Parathyroid adenoma (tissue), 2 donors: Measurements from ENCODE around the gene ASTN2.

Experiments used
- H2AFZ ChIP-seq: fragments of 300-600 bp; sonication (generic); one replicate; pipeline ENCODE4 v1.7.0; 2017; ENCODE audit warnings: antibody characterized with exemption, mild to moderate bottlenecking
- H3K27ac ChIP-seq: fragments of 300-600 bp; sonication (generic); one replicate; pipeline ENCODE4 v1.7.0; 2017
- H3K27me3 ChIP-seq: fragments of 300-600 bp; sonication (generic); one replicate; pipeline ENCODE4 v1.7.0; 2017; ENCODE audit warnings: low read length; ENCODE audit not compliant: control insufficient read depth, insufficient read depth
- H3K36me3 ChIP-seq: fragments of 300-600 bp; sonication (generic); one replicate; pipeline ENCODE4 v1.7.0; 2017; ENCODE audit warnings: low read length; ENCODE audit not compliant: control insufficient read depth, insufficient read depth
- H3K4me1 ChIP-seq: fragments of 300-600 bp; sonication (generic); one replicate; pipeline ENCODE4 v1.7.0; 2017; ENCODE audit warnings: control low read depth
- H3K4me2 ChIP-seq: fragments of 300-600 bp; sonication (generic); one replicate; pipeline ENCODE4 v1.7.0; 2017; ENCODE audit warnings: low read length
- H3K4me3 ChIP-seq: fragments of 300-600 bp; sonication (generic); one replicate; pipeline ENCODE4 v1.7.0; 2017; ENCODE audit warnings: low read depth, low read length
- H3K79me2 ChIP-seq: fragments of 300-600 bp; sonication (generic); one replicate; pipeline ENCODE4 v1.7.0; 2017; ENCODE audit warnings: control low read depth
- H3K9ac ChIP-seq: fragments of 300-600 bp; sonication (generic); one replicate; pipeline ENCODE4 v1.7.0; 2017; ENCODE audit warnings: mild to moderate bottlenecking
- H3K9me3 ChIP-seq: fragments of 300-600 bp; sonication (generic); one replicate; pipeline ENCODE4 v1.7.0; 2017; ENCODE audit warnings: low read length; ENCODE audit not compliant: control insufficient read depth
- CTCF ChIP-seq: fragments of 300-600 bp; sonication (generic); IDR thresholded peaks from one replicate; pipeline ENCODE4 v1.7.0; 2017; ENCODE audit warnings: antibody characterized with exemption, mild to moderate bottlenecking
- donor health status: primary hyperparathyroidism.

ASTN2 gene

GRCh38 chr9:117403403-117403811, 11.4 kb downstream of the ASTN2 start:
- H3K4me3 ChIP-seq, result no peak overlapping the region
- no peak overlapping the region for H3K27ac ChIP-seq
- TF ChIP-seq CTCF, result no peak
- no peak overlapping the region for H2AFZ ChIP-seq
- no peak overlapping the region for H3K9ac ChIP-seq
- H3K4me1 ChIP-seq, result no peaks in the 10 kb centered on the region
- H3K27me3 ChIP-seq, result peaks cover 3% of the 10 kb centered on the region
- no peaks in the 10 kb centered on the region for H3K36me3 ChIP-seq
- H3K4me2 ChIP-seq, result no peak overlapping the region
- no peaks in the 10 kb centered on the region for H3K79me2 ChIP-seq
- no peaks in the 10 kb centered on the region for H3K9me3 ChIP-seq

GRCh38 chr9:117400171-117400570, 14.7 kb downstream of the ASTN2 start:
- no peak overlapping the region for H3K27ac ChIP-seq
- H3K4me1 ChIP-seq, result no peaks in the 10 kb centered on the region
- no peak overlapping the region for H3K4me3 ChIP-seq

GRCh38 chr9:117395151-117395650, 19.7 kb downstream of the ASTN2 start:
- Histone ChIP-seq H3K36me3 (no peaks in the 10 kb centered on the region), H3K9me3 (no peaks in the 10 kb centered on the region), H3K4me3 (no peak overlapping the region), H3K9ac (no peak overlapping the region), H3K79me2 (no peaks in the 10 kb centered on the region), H2AFZ (no peak overlapping the region), H3K27ac (no peak overlapping the region), H3K27me3 (no peaks in the 10 kb centered on the region), H3K4me1 (no peaks in the 10 kb centered on the region), H3K4me2 (no peak overlapping the region)
- TF ChIP-seq CTCF, result no peak

More at GRCh38 chr9:117400171-117400570, 14.7 kb downstream of the ASTN2 start:
- no peak overlapping the region for H3K4me2 ChIP-seq
- TF ChIP-seq CTCF, result no peak
- no peaks in the 10 kb centered on the region for H3K36me3 ChIP-seq
- no peaks in the 10 kb centered on the region for H3K79me2 ChIP-seq
- no peak overlapping the region for H3K9ac ChIP-seq
- H3K9me3 ChIP-seq, result no peaks in the 10 kb centered on the region
- peaks cover 3% of the 10 kb centered on the region for H3K27me3 ChIP-seq
- no peak overlapping the region for H2AFZ ChIP-seq

- H3K4me1 ChIP-seq, result no peaks in the 10 kb centered on the region
- H2AFZ ChIP-seq, result no peak overlapping the region
- H3K9ac ChIP-seq, result no peak overlapping the region
- no peaks in the 10 kb centered on the region for H3K9me3 ChIP-seq
- no peaks in the 10 kb centered on the region for H3K79me2 ChIP-seq
- no peak overlapping the region for H3K4me2 ChIP-seq
- H3K4me3 ChIP-seq, result no peak overlapping the region
- H3K36me3 ChIP-seq, result no peaks in the 10 kb centered on the region
- no peaks in the 10 kb centered on the region for H3K27me3 ChIP-seq
- TF ChIP-seq CTCF, result no peak
- H3K27ac ChIP-seq, result no peak overlapping the region
Measured at GRCh38 chr9:117394655-117395054, 20.2 kb downstream of the ASTN2 start.

- H2AFZ ChIP-seq, result no peak overlapping the region
- no peaks in the 10 kb centered on the region for H3K27me3 ChIP-seq
- no peak overlapping the region for H3K9ac ChIP-seq
- H3K36me3 ChIP-seq, result no peaks in the 10 kb centered on the region
- no peak overlapping the region for H3K27ac ChIP-seq
- H3K4me3 ChIP-seq, result no peak overlapping the region
- H3K9me3 ChIP-seq, result no peaks in the 10 kb centered on the region
- H3K4me2 ChIP-seq, result no peak overlapping the region
- no peak for TF ChIP-seq CTCF
- H3K4me1 ChIP-seq, result no peaks in the 10 kb centered on the region
- H3K79me2 ChIP-seq, result no peaks in the 10 kb centered on the region
Measured at GRCh38 chr9:117392992-117393391, 21.9 kb downstream of the ASTN2 start.
